Spleen (tissue), 7 donors: ENCODE data around the gene TBX4.

Experiments used
- CTCF ChIP-seq, 11 experiments: fragments of 200-600 bp in 7 of 11; fragments of 450-650 bp in 4 of 11; sonication (generic) in 4 of 11; IDR thresholded peaks in 8 of 11; conservative IDR thresholded peaks in 3 of 11; 1 replicate in 7 of 11; 2 replicates in 4 of 11; pipeline versions ENCODE4 v1.4.0 to v1.8.0; 2016 to 2021; ENCODE audit warnings: antibody characterized with exemption in 11 of 11, inconsistent platforms in 4 of 11, mild to moderate bottlenecking in 1 of 11
- POLR2A ChIP-seq, 3 donors: fragments of 450-650 bp; IDR thresholded peaks; one replicate each; pipeline ENCODE4 v1.5.1; 2017; ENCODE audit warnings: antibody characterized with exemption in 3 of 3, mild to moderate bottlenecking in 1 of 3
- POLR2AphosphoS5 ChIP-seq, 3 donors: sonication (generic); formaldehyde crosslinking; IDR thresholded peaks; one replicate each; pipeline ENCODE4 v1.5.1; 2017; ENCODE audit warnings: antibody characterized with exemption in 3 of 3
- donor health status: DM: no; HTN: no; CAD: no; lungs with moderate emphysema.
- donor health status: DM: no; HTN: no; CAD: no.
- donor health status: DM: no; HTN: no; CAD: no.

GRCh38 chr17:61467416-61468262 lies 15.4 kb downstream of the TBX4 start:
- TF ChIP-seq CTCF (IDR thresholded peaks at IDR 0.05 in 8 of 11, conservative IDR thresholded peaks at IDR 0.05 in 3 of 11) (no peak), POLR2A (IDR thresholded peaks at IDR 0.05) (no peak), POLR2AphosphoS5 (IDR thresholded peaks at IDR 0.05) (no peak)
